ENCODE measurements around the gene FRAS1. TPM values are rescaled to one million over a fixed set of nuclear protein-coding genes. Genes with fewer than 3 reads are reported as not detected.

The FRAS1 gene
- total RNA-seq, 1 donor from 2014 or later = 18.9 TPM

DNA sequence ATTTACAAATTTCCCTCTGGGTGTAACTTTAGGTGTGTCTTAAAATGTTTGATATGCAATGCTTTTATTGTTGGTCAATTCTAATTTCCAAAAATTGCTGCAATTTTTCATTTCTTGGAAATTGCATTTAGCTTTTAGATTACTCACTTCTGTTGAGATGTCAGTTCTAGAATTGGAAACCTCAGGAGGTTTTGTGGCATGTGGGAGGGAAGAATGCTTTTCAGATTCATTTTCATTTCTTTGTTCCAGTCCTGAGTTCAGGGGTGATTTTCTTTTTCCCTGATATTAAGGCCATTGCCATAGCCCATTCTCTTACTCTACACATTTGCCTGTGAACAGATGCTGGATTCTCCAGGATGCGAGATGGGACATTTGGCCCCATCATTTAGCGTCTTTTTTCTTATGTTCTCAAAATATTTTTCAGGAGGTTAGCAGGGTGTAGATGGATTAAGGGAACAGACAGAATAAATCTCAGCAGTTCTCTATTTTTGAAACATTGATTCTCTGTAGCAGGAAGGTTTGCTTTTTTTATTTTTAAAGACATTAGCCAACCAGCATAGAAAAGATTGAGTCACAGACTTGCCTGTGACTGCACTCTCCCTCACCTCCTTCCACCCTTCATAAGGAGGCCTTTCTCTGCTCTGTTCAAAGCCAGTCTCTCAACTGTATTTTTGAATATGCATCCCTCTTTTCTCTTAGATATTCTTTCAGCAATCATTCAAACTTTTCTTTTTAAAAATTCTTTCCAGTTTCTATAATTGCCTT, 256.0 kb downstream of the FRAS1 start:
- Mint-ChIP-seq H3K4me3 (ENCODE audit: unreplicated experiment) (no peak overlapping the region), H3K4me1 (ENCODE audit: low read depth) (peaks cover 11% of the 10 kb centered on the region), H3K27me3 (ENCODE audit: low read depth) (peaks cover 5% of the 10 kb centered on the region), H3K27ac (ENCODE audit: unreplicated experiment) (no peak overlapping the region), H3K36me3 (ENCODE audit: low read depth) (peaks cover 15% of the 10 kb centered on the region), H3K9me3 (ENCODE audit: low read depth) (no peaks in the 10 kb centered on the region)
- TF ChIP-seq, protein P1, sequence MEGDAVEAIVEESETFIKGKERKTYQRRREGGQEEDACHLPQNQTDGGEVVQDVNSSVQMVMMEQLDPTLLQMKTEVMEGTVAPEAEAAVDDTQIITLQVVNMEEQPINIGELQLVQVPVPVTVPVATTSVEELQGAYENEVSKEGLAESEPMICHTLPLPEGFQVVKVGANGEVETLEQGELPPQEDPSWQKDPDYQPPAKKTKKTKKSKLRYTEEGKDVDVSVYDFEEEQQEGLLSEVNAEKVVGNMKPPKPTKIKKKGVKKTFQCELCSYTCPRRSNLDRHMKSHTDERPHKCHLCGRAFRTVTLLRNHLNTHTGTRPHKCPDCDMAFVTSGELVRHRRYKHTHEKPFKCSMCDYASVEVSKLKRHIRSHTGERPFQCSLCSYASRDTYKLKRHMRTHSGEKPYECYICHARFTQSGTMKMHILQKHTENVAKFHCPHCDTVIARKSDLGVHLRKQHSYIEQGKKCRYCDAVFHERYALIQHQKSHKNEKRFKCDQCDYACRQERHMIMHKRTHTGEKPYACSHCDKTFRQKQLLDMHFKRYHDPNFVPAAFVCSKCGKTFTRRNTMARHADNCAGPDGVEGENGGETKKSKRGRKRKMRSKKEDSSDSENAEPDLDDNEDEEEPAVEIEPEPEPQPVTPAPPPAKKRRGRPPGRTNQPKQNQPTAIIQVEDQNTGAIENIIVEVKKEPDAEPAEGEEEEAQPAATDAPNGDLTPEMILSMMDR (IDR thresholded peaks at IDR 0.05) = no peak
- no peak for DNase-seq (ENCODE audit: low spot score)

DNA sequence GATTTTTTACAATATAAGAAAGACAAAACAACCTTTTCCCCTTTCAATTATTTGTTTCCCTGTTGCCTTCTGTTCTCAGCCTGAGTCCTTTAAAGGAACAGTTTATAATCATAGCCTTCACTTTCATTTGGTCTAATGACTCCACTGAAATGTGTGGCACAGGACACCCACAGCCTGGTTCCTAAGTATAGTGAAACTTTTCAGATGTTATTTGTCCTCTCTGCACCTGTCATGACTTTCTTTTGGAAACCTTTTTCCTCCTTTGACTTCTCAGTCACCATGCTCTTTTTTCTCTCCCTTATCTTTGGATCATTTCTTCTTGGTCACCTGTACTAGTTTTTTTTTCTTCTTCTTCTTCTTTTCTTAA, 256.6 kb downstream of the FRAS1 start:
- no peaks in the 10 kb centered on the region for H3K9me3 Mint-ChIP-seq (ENCODE audit: low read depth)
- H3K4me1 Mint-ChIP-seq (ENCODE audit: low read depth) = peaks cover 11% of the 10 kb centered on the region
- peaks cover 5% of the 10 kb centered on the region for H3K27me3 Mint-ChIP-seq (ENCODE audit: low read depth)
- DNase-seq (ENCODE audit: low spot score) = no peak
- H3K36me3 Mint-ChIP-seq (ENCODE audit: low read depth) = peaks cover 15% of the 10 kb centered on the region
- TF ChIP-seq, protein P1 (IDR thresholded peaks at IDR 0.05) = no peak
- H3K27ac Mint-ChIP-seq (ENCODE audit: unreplicated experiment) = no peak overlapping the region
- no peak overlapping the region for H3K4me3 Mint-ChIP-seq (ENCODE audit: unreplicated experiment)

- Mint-ChIP-seq H3K27me3 (ENCODE audit: low read depth) (peaks cover 5% of the 10 kb centered on the region), H3K36me3 (ENCODE audit: low read depth) (peaks cover 11% of the 10 kb centered on the region), H3K4me3 (ENCODE audit: unreplicated experiment) (no peak overlapping the region), H3K27ac (ENCODE audit: unreplicated experiment) (no peak overlapping the region), H3K9me3 (ENCODE audit: low read depth) (no peaks in the 10 kb centered on the region), H3K4me1 (ENCODE audit: low read depth) (peaks cover 11% of the 10 kb centered on the region)
- TF ChIP-seq, protein P1 (IDR thresholded peaks at IDR 0.05) = no peak
- DNase-seq (ENCODE audit: low spot score) = no peak
Observed at GRCh38 chr4:78318126-78318525, 261.0 kb downstream of the FRAS1 start.

GRCh38 chr4:78320349-78320935, 263.3 kb downstream of the FRAS1 start:
- no peaks in the 10 kb centered on the region for H3K9me3 Mint-ChIP-seq (ENCODE audit: low read depth)
- H3K27ac Mint-ChIP-seq (ENCODE audit: unreplicated experiment) = no peak overlapping the region
- no peak for DNase-seq (ENCODE audit: low spot score)
- TF ChIP-seq, protein P1 (IDR thresholded peaks at IDR 0.05) = no peak
- H3K36me3 Mint-ChIP-seq (ENCODE audit: low read depth) = peaks cover 4% of the 10 kb centered on the region
- no peaks in the 10 kb centered on the region for H3K27me3 Mint-ChIP-seq (ENCODE audit: low read depth)
- H3K4me3 Mint-ChIP-seq (ENCODE audit: unreplicated experiment) = no peak overlapping the region
- peaks cover 9% of the 10 kb centered on the region for H3K4me1 Mint-ChIP-seq (ENCODE audit: low read depth)

DNA sequence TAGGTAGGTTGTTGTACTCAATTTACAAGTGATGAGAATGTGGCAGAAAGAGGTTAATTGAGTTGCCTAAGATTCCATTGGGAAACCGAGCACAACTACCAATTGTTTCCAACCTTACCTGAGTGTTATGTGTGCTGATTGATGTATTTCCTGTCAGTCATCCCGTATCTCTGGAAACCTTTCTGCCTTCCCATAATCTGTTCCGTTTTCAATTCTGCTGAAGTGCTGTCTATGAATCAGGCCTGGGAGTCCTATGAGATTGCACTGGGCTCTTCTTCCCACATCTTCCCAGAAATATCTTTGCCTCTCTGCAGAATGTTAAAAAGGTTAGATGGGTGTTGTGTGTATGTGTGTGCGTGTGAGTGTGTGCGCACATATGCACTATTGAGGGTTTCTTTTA, 264.9 kb downstream of the FRAS1 start:
- Mint-ChIP-seq H3K27me3 (ENCODE audit: low read depth) (no peaks in the 10 kb centered on the region), H3K4me3 (ENCODE audit: unreplicated experiment) (no peak overlapping the region), H3K27ac (ENCODE audit: unreplicated experiment) (no peak overlapping the region), H3K36me3 (ENCODE audit: low read depth) (no peaks in the 10 kb centered on the region), H3K9me3 (ENCODE audit: low read depth) (no peaks in the 10 kb centered on the region), H3K4me1 (ENCODE audit: low read depth) (peaks cover 15% of the 10 kb centered on the region)
- DNase-seq (ENCODE audit: low spot score) = no peak
- TF ChIP-seq, protein P1 (IDR thresholded peaks at IDR 0.05) = no peak
